Parathyroid adenoma (tissue), 2 donors: ENCODE results near the gene DCAF15.

Source experiments
- H2AFZ ChIP-seq: fragments of 300-600 bp; sonication (generic); one replicate; pipeline ENCODE4 v1.7.0; 2017; ENCODE audit warnings: antibody characterized with exemption, mild to moderate bottlenecking
- H3K27ac ChIP-seq: fragments of 300-600 bp; sonication (generic); one replicate; pipeline ENCODE4 v1.7.0; 2017
- H3K27me3 ChIP-seq: fragments of 300-600 bp; sonication (generic); one replicate; pipeline ENCODE4 v1.7.0; 2017; ENCODE audit warnings: low read length; ENCODE audit not compliant: control insufficient read depth, insufficient read depth
- H3K36me3 ChIP-seq: fragments of 300-600 bp; sonication (generic); one replicate; pipeline ENCODE4 v1.7.0; 2017; ENCODE audit warnings: low read length; ENCODE audit not compliant: control insufficient read depth, insufficient read depth
- H3K4me1 ChIP-seq: fragments of 300-600 bp; sonication (generic); one replicate; pipeline ENCODE4 v1.7.0; 2017; ENCODE audit warnings: control low read depth
- H3K4me2 ChIP-seq: fragments of 300-600 bp; sonication (generic); one replicate; pipeline ENCODE4 v1.7.0; 2017; ENCODE audit warnings: low read length
- H3K4me3 ChIP-seq: fragments of 300-600 bp; sonication (generic); one replicate; pipeline ENCODE4 v1.7.0; 2017; ENCODE audit warnings: low read depth, low read length
- H3K79me2 ChIP-seq: fragments of 300-600 bp; sonication (generic); one replicate; pipeline ENCODE4 v1.7.0; 2017; ENCODE audit warnings: control low read depth
- H3K9ac ChIP-seq: fragments of 300-600 bp; sonication (generic); one replicate; pipeline ENCODE4 v1.7.0; 2017; ENCODE audit warnings: mild to moderate bottlenecking
- H3K9me3 ChIP-seq: fragments of 300-600 bp; sonication (generic); one replicate; pipeline ENCODE4 v1.7.0; 2017; ENCODE audit warnings: low read length; ENCODE audit not compliant: control insufficient read depth
- CTCF ChIP-seq: fragments of 300-600 bp; sonication (generic); IDR thresholded peaks from one replicate; pipeline ENCODE4 v1.7.0; 2017; ENCODE audit warnings: antibody characterized with exemption, mild to moderate bottlenecking
- donor health status: primary hyperparathyroidism.

DCAF15 gene

GRCh38 chr19:13983213-13983889 is 31.0 kb downstream of the DCAF15 start:
- H3K9me3 ChIP-seq, result no peaks in the 10 kb centered on the region
- peak overlapping the region; percentile 32 for H3K9ac ChIP-seq
- no peak overlapping the region for H3K4me3 ChIP-seq
- peak overlapping the region; percentile 100 for H3K27ac ChIP-seq
- H3K36me3 ChIP-seq, result no peaks in the 10 kb centered on the region
- H2AFZ ChIP-seq, result peak overlapping the region; percentile 51
- peaks cover 3% of the 10 kb centered on the region for H3K79me2 ChIP-seq
- no peaks in the 10 kb centered on the region for H3K27me3 ChIP-seq
- peaks cover 85% of the 10 kb centered on the region for H3K4me1 ChIP-seq
- TF ChIP-seq CTCF, result no peak
- peak overlapping the region; percentile 37 for H3K4me2 ChIP-seq

GRCh38 chr19:13984186-13984585 is 31.9 kb downstream of the DCAF15 start:
- no peak for TF ChIP-seq CTCF
- Histone ChIP-seq H3K4me2 (peak overlapping the region; percentile 42), H3K27me3 (no peaks in the 10 kb centered on the region), H2AFZ (no peak overlapping the region), H3K36me3 (no peaks in the 10 kb centered on the region), H3K4me1 (peaks cover 84% of the 10 kb centered on the region), H3K9me3 (no peaks in the 10 kb centered on the region), H3K79me2 (peaks cover 5% of the 10 kb centered on the region), H3K9ac (no peak overlapping the region), H3K4me3 (no peak overlapping the region), H3K27ac (peak overlapping the region; percentile 100)

- Histone ChIP-seq H3K4me2 (peak overlapping the region; percentile 79), H3K27me3 (no peaks in the 10 kb centered on the region), H3K9me3 (no peaks in the 10 kb centered on the region), H3K27ac (peak overlapping the region; percentile 100), H3K36me3 (no peaks in the 10 kb centered on the region), H2AFZ (peak overlapping the region; percentile 65), H3K4me3 (peak overlapping the region; percentile 50), H3K79me2 (peaks cover 2% of the 10 kb centered on the region), H3K4me1 (peaks cover 83% of the 10 kb centered on the region), H3K9ac (no peak overlapping the region)
- no peak for TF ChIP-seq CTCF
These were observed 32.8 kb downstream of the DCAF15 start for GRCh38 chr19:13984875-13985741.

- H3K4me1 ChIP-seq, result peaks cover 80% of the 10 kb centered on the region
- H3K9ac ChIP-seq, result peak overlapping the region; percentile 28
- TF ChIP-seq CTCF, result no peak
- no peaks in the 10 kb centered on the region for H3K27me3 ChIP-seq
- peak overlapping the region; percentile 50 for H3K4me3 ChIP-seq
- H3K4me2 ChIP-seq, result peak overlapping the region; percentile 79
- H2AFZ ChIP-seq, result peak overlapping the region; percentile 65
- H3K79me2 ChIP-seq, result peaks cover 2% of the 10 kb centered on the region
- peak overlapping the region; percentile 100 for H3K27ac ChIP-seq
- no peaks in the 10 kb centered on the region for H3K36me3 ChIP-seq
- no peaks in the 10 kb centered on the region for H3K9me3 ChIP-seq
These were observed 33.5 kb downstream of the DCAF15 start for GRCh38 chr19:13985771-13986347.
